ENCODE data around the gene VAV2. TPM values are rescaled to one million over a fixed set of nuclear protein-coding genes. Genes with fewer than 3 reads are reported as not detected.
"Not testable (repeated sequence)": the region's sequence is repeated elsewhere in the genome, so short reads cannot be mapped to it uniquely, and the experiment has no call there.

VAV2 gene
- total RNA-seq, 1 experiment from 2014 or later: 3.5 TPM

DNA sequence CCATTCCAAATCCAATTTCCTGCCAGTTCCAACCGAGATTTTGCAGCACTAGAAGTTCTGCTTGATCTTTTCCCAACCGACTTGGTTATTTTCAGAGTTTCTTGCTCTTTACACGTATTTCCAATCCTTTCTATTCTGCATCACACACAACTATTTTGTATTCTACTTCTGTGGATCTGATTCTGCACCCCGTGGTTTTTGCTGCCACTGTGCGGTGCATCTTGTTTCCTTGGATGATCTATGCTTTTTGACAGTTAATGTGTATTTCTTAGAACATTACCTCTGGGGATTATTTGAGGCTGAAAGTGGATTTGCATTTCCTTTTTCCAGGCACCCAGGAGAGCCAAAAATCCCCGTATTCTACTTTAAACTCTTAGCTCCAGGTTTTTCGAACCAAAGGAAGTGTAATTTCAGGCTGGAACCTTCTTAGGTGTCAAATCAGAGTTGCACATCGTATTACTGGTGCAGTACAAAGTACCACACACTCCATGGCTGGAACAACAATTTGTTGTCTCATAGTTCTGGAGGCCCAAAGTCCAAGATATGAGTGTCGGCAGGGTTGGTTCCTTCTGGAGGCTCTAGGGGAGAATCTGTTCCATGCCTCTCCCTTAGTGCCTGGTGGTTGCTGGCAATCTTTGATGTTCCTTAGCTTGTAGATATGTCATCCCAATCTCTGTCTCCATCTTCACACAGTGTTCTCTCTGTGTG lies 239.2 kb downstream of the VAV2 start:
- no peak overlapping the region for H3K9ac ChIP-seq (ENCODE audit: low read length)
- H3K36me3 ChIP-seq (ENCODE audit: insufficient read depth, low read length): no peaks in the 10 kb centered on the region
- no peak overlapping the region for H3K27ac ChIP-seq (ENCODE audit: low read length)
- H3K4me1 ChIP-seq (ENCODE audit: low read length): no peaks in the 10 kb centered on the region
- no peak overlapping the region for H3K4me3 ChIP-seq (ENCODE audit: low read length)
- no peaks in the 10 kb centered on the region for H4K20me1 ChIP-seq (ENCODE audit: insufficient read depth, low read depth, low read length)
- no peak overlapping the region for H2AFZ ChIP-seq (ENCODE audit: low read length)
- no peak for DNase-seq
- H3K9me3 ChIP-seq (ENCODE audit: low read length): no peaks in the 10 kb centered on the region
- H3K4me2 ChIP-seq (ENCODE audit: low read depth, low read length, poor library complexity, severe bottlenecking): no peak overlapping the region
- no peaks in the 10 kb centered on the region for H3K9me2 ChIP-seq (replicated peaks; ENCODE audit: insufficient read depth, low read length)
- H3K27me3 ChIP-seq (ENCODE audit: low read length): no peaks in the 10 kb centered on the region
- H3K79me2 ChIP-seq (ENCODE audit: low read length): no peaks in the 10 kb centered on the region

DNA sequence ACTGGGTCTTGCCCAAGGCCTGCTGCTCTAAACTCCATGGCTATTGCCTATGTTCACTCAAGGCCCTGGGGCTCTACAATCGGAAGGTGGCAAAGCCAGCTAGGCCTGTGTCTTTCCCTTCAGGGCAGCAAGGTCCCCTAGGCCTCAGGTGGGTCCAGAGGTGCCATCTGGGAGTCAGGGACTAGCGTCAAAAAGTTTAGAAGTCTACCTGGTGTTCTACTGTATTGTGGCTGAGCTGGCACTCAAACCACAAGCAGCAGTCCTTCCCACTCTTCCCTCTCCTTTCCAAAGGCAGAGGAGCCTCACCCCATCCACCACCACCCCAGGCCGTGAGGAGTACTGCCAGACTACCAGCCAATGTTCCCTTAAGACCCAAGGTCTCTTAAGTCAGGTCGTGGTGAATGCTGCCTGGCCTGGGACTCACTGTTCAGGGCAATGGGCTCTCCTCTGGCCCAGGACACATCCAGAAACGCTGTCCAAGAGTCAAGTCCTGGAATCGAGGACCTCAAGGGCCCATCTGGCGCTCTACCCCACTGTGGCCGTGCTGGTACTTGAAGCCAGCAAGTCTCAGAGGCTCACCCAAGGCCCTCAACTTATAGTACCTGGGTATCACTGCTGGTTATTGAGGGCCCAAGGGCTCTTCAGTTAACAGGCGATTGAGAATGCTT lies 241.0 kb downstream of the VAV2 start:
- H3K27me3 ChIP-seq (ENCODE audit: low read length): no peaks in the 10 kb centered on the region
- H3K9me2 ChIP-seq (replicated peaks; ENCODE audit: insufficient read depth, low read length): no peaks in the 10 kb centered on the region
- no peak overlapping the region for H2AFZ ChIP-seq (ENCODE audit: low read length)
- no peak overlapping the region for H3K9ac ChIP-seq (ENCODE audit: low read length)
- H3K9me3 ChIP-seq (ENCODE audit: low read length): no peaks in the 10 kb centered on the region
- H4K20me1 ChIP-seq (ENCODE audit: insufficient read depth, low read depth, low read length): no peaks in the 10 kb centered on the region
- H3K79me2 ChIP-seq (ENCODE audit: low read length): no peaks in the 10 kb centered on the region
- H3K4me3 ChIP-seq (ENCODE audit: low read length): no peak overlapping the region
- H3K4me2 ChIP-seq (ENCODE audit: low read depth, low read length, poor library complexity, severe bottlenecking): no peak overlapping the region
- no peak overlapping the region for H3K27ac ChIP-seq (ENCODE audit: low read length)
- DNase-seq: no peak
- H3K36me3 ChIP-seq (ENCODE audit: insufficient read depth, low read length): no peaks in the 10 kb centered on the region
- no peaks in the 10 kb centered on the region for H3K4me1 ChIP-seq (ENCODE audit: low read length)

- no peak overlapping the region for H3K4me3 ChIP-seq (ENCODE audit: low read length)
Observed at GRCh38 chr9:133747309-133747708, 244.8 kb downstream of the VAV2 start.

DNA sequence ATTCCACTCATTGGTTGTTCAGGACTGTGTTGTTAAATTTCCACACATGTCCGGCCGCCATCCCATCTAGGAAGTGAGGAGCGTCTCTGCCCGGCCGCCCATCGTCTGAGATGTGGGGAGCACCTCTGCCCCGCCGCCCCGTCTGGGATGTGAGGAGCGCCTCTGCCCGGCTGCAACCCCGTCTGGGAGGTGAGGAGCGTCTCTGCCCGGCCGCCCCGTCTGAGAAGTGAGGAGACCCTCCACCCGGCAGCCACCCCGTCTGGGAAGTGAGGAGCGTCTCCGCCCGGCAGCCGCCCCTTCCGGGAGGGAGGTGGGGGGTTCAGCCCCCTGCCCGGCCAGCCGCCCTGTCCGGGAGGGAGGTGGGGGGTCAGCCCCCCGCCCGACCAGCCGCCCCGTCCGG lies 247.6 kb downstream of the VAV2 start:
- H3K27me3 ChIP-seq (ENCODE audit: low read length); H3K9me3 ChIP-seq (ENCODE audit: low read length); H2AFZ ChIP-seq (ENCODE audit: low read length); H4K20me1 ChIP-seq (ENCODE audit: insufficient read depth, low read depth, low read length); H3K4me1 ChIP-seq (ENCODE audit: low read length); H3K4me2 ChIP-seq (ENCODE audit: low read depth, low read length, poor library complexity, severe bottlenecking); H3K9ac ChIP-seq (ENCODE audit: low read length); H3K27ac ChIP-seq (ENCODE audit: low read length); H3K9me2 ChIP-seq (replicated peaks; ENCODE audit: insufficient read depth, low read length); H3K4me3 ChIP-seq (ENCODE audit: low read length); H3K36me3 ChIP-seq (ENCODE audit: insufficient read depth, low read length); H3K79me2 ChIP-seq (ENCODE audit: low read length); DNase-seq: not testable (repeated sequence)

More at GRCh38 chr9:133747309-133747708, 244.8 kb downstream of the VAV2 start:
- Histone ChIP-seq H3K9me3 (ENCODE audit: low read length) (no peaks in the 10 kb centered on the region), H3K4me2 (ENCODE audit: low read depth, low read length, poor library complexity, severe bottlenecking) (no peak overlapping the region), H2AFZ (ENCODE audit: low read length) (no peak overlapping the region), H3K79me2 (ENCODE audit: low read length) (no peaks in the 10 kb centered on the region), H3K4me1 (ENCODE audit: low read length) (no peaks in the 10 kb centered on the region), H3K27ac (ENCODE audit: low read length) (no peak overlapping the region), H4K20me1 (ENCODE audit: insufficient read depth, low read depth, low read length) (no peaks in the 10 kb centered on the region), H3K9ac (ENCODE audit: low read length) (no peak overlapping the region), H3K9me2 (replicated peaks; ENCODE audit: insufficient read depth, low read length) (no peaks in the 10 kb centered on the region), H3K36me3 (ENCODE audit: insufficient read depth, low read length) (no peaks in the 10 kb centered on the region), H3K27me3 (ENCODE audit: low read length) (no peaks in the 10 kb centered on the region)
- DNase-seq: no peak

GRCh38 chr9:133742849-133743444 lies 249.2 kb downstream of the VAV2 start:
- H3K4me2 ChIP-seq (ENCODE audit: low read depth, low read length, poor library complexity, severe bottlenecking): no peak overlapping the region
- no peaks in the 10 kb centered on the region for H3K27me3 ChIP-seq (ENCODE audit: low read length)
- no peak overlapping the region for H3K9ac ChIP-seq (ENCODE audit: low read length)
- no peaks in the 10 kb centered on the region for H3K9me3 ChIP-seq (ENCODE audit: low read length)
- no peaks in the 10 kb centered on the region for H3K79me2 ChIP-seq (ENCODE audit: low read length)
- no peaks in the 10 kb centered on the region for H3K4me1 ChIP-seq (ENCODE audit: low read length)
- no peak overlapping the region for H2AFZ ChIP-seq (ENCODE audit: low read length)
- no peaks in the 10 kb centered on the region for H4K20me1 ChIP-seq (ENCODE audit: insufficient read depth, low read depth, low read length)
- peak; percentile 92 for DNase-seq
- H3K36me3 ChIP-seq (ENCODE audit: insufficient read depth, low read length): no peaks in the 10 kb centered on the region
- H3K4me3 ChIP-seq (ENCODE audit: low read length): no peak overlapping the region
- no peaks in the 10 kb centered on the region for H3K9me2 ChIP-seq (replicated peaks; ENCODE audit: insufficient read depth, low read length)
- H3K27ac ChIP-seq (ENCODE audit: low read length): no peak overlapping the region

DNA sequence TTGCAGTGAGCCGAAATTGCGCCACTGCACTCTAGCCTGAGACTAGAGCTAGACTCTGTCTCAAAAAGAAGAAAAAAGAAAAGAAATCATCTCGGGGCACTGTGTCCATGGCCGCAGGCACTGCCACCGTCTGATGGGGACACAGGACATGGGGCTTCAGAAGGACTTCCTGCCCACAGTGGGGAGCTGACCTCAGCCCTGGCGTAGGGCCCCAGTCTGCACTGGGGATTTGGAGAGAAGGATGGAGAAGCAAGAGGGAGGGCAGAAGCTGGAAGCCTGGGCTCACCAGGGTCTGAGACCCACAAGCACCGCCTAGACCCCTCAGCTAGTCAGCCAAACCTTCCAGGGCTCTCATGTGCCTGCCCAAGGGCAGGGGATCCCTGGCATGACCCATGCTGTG lies 249.9 kb downstream of the VAV2 start:
- Histone ChIP-seq H3K79me2 (ENCODE audit: low read length) (no peaks in the 10 kb centered on the region), H3K4me3 (ENCODE audit: low read length) (no peak overlapping the region), H3K9me2 (replicated peaks; ENCODE audit: insufficient read depth, low read length) (no peaks in the 10 kb centered on the region), H3K36me3 (ENCODE audit: insufficient read depth, low read length) (no peaks in the 10 kb centered on the region), H3K9ac (ENCODE audit: low read length) (no peak overlapping the region), H4K20me1 (ENCODE audit: insufficient read depth, low read depth, low read length) (no peaks in the 10 kb centered on the region), H3K27me3 (ENCODE audit: low read length) (no peaks in the 10 kb centered on the region), H2AFZ (ENCODE audit: low read length) (no peak overlapping the region), H3K4me1 (ENCODE audit: low read length) (no peaks in the 10 kb centered on the region), H3K4me2 (ENCODE audit: low read depth, low read length, poor library complexity, severe bottlenecking) (no peak overlapping the region), H3K9me3 (ENCODE audit: low read length) (no peaks in the 10 kb centered on the region), H3K27ac (ENCODE audit: low read length) (no peak overlapping the region)
- no peak for DNase-seq

GRCh38 chr9:133741716-133742115 lies 250.4 kb downstream of the VAV2 start:
- no peak for DNase-seq
- H3K9me3 ChIP-seq (ENCODE audit: low read length): no peaks in the 10 kb centered on the region
- no peak overlapping the region for H3K27ac ChIP-seq (ENCODE audit: low read length)
- H3K79me2 ChIP-seq (ENCODE audit: low read length): no peaks in the 10 kb centered on the region
- H4K20me1 ChIP-seq (ENCODE audit: insufficient read depth, low read depth, low read length): no peaks in the 10 kb centered on the region
- no peak overlapping the region for H3K9ac ChIP-seq (ENCODE audit: low read length)
- no peaks in the 10 kb centered on the region for H3K36me3 ChIP-seq (ENCODE audit: insufficient read depth, low read length)
- no peaks in the 10 kb centered on the region for H3K9me2 ChIP-seq (replicated peaks; ENCODE audit: insufficient read depth, low read length)
- no peak overlapping the region for H2AFZ ChIP-seq (ENCODE audit: low read length)
- no peaks in the 10 kb centered on the region for H3K27me3 ChIP-seq (ENCODE audit: low read length)
- no peak overlapping the region for H3K4me2 ChIP-seq (ENCODE audit: low read depth, low read length, poor library complexity, severe bottlenecking)
- H3K4me1 ChIP-seq (ENCODE audit: low read length): no peaks in the 10 kb centered on the region
- no peak overlapping the region for H3K4me3 ChIP-seq (ENCODE audit: low read length)

- Histone ChIP-seq H2AFZ (ENCODE audit: low read length) (no peak overlapping the region), H3K9me3 (ENCODE audit: low read length) (no peaks in the 10 kb centered on the region), H3K4me2 (ENCODE audit: low read depth, low read length, poor library complexity, severe bottlenecking) (no peak overlapping the region), H4K20me1 (ENCODE audit: insufficient read depth, low read depth, low read length) (no peaks in the 10 kb centered on the region), H3K4me3 (ENCODE audit: low read length) (no peak overlapping the region), H3K4me1 (ENCODE audit: low read length) (no peaks in the 10 kb centered on the region), H3K27me3 (ENCODE audit: low read length) (no peaks in the 10 kb centered on the region), H3K9ac (ENCODE audit: low read length) (no peak overlapping the region), H3K27ac (ENCODE audit: low read length) (no peak overlapping the region), H3K79me2 (ENCODE audit: low read length) (no peaks in the 10 kb centered on the region), H3K36me3 (ENCODE audit: insufficient read depth, low read length) (no peaks in the 10 kb centered on the region), H3K9me2 (replicated peaks; ENCODE audit: insufficient read depth, low read length) (no peaks in the 10 kb centered on the region)
- DNase-seq: no peak
Observed at GRCh38 chr9:133740911-133741310, 251.2 kb downstream of the VAV2 start.

Measured in Karpas-422 (cell line).